CD4-positive, alpha-beta T cell (primary cell): Measurements from ENCODE around the gene CD34. TPM values are rescaled to one million over a fixed set of nuclear protein-coding genes. Genes with fewer than 3 reads are reported as not detected.

Experiments used
- ATAC-seq: fragments of 200-7000 bp; cut with Tn5 transposase; one replicate; pipeline ENCODE4 v1.10.0; 2022; ENCODE audit warnings: mild to moderate bottlenecking; ENCODE audit not compliant: poor library complexity
- CTCF ChIA-PET: fragments of 350-600 bp; sonication (Branson Sonifier 250); formaldehyde crosslinking; loops from one replicate; lab custom pipeline; 2021; ENCODE audit warnings: antibody characterized with exemption, inconsistent platforms; lab: Charles Lee
- POLR2A ChIA-PET: fragments of 350-600 bp; sonication (Branson Sonifier 250); formaldehyde crosslinking; loops from one replicate; lab custom pipeline; 2021; ENCODE audit warnings: antibody characterized with exemption, inconsistent platforms; lab: Charles Lee
- DNase-seq, 14 experiments: peaks; one replicate each; pipeline ENCODE4 v3.0.0-alpha.2; 2013 to 2020; ENCODE audit warnings: mixed read lengths in 2 of 14
- H3K27ac ChIP-seq, 2 donors: one replicate each; pipeline versions ENCODE4 v1.5.1 to v1.7.0; 2013; ENCODE audit warnings: low read length in 2 of 2, low read depth in 1 of 2, mild to moderate bottlenecking in 1 of 2
- H3K27me3 ChIP-seq, 2 experiments: 1 replicate in 1 of 2; 2 replicates in 1 of 2; pipeline versions ENCODE4 v1.6.1 to v1.7.0; 2013; ENCODE audit warnings: low read length in 2 of 2, control low read depth in 1 of 2, mild to moderate bottlenecking in 1 of 2, moderate library complexity in 1 of 2; ENCODE audit not compliant: insufficient read depth in 2 of 2, control insufficient read depth in 1 of 2
- H3K36me3 ChIP-seq: one replicate; pipeline ENCODE4 v1.6.1; 2013; ENCODE audit warnings: low read length, control low read depth; ENCODE audit not compliant: insufficient read depth
- H3K4me1 ChIP-seq: one replicate; pipeline ENCODE4 v1.6.1; 2013; ENCODE audit warnings: low read length, control low read depth; ENCODE audit not compliant: insufficient read depth
- H3K4me3 ChIP-seq: one replicate; pipeline ENCODE4 v1.5.1; 2013; ENCODE audit warnings: mild to moderate bottlenecking, low read length, moderate library complexity
- H3K9me3 ChIP-seq, 2 experiments: 1 replicate in 1 of 2; 2 replicates in 1 of 2; pipeline versions ENCODE4 v1.6.1 to v1.7.0; 2013; ENCODE audit warnings: low read length in 2 of 2, mild to moderate bottlenecking in 2 of 2, control low read depth in 1 of 2, moderate library complexity in 1 of 2; ENCODE audit not compliant: control insufficient read depth in 1 of 2, insufficient read depth in 1 of 2
- H3K27ac Mint-ChIP-seq: one replicate; pipeline ENCODE4 v1.8.0; 2020; ENCODE audit warnings: mixed read lengths
- H3K27me3 Mint-ChIP-seq: one replicate; pipeline ENCODE4 v1.8.0; 2021; ENCODE audit warnings: mixed read lengths
- H3K36me3 Mint-ChIP-seq: one replicate; pipeline ENCODE4 v1.8.0; 2021; ENCODE audit warnings: low read depth, mixed read lengths
- H3K4me1 Mint-ChIP-seq: one replicate; pipeline ENCODE4 v1.8.0; 2021; ENCODE audit warnings: low read depth, mixed read lengths
- H3K4me3 Mint-ChIP-seq: one replicate; pipeline ENCODE4 v1.8.0; 2020; ENCODE audit warnings: mild to moderate bottlenecking, mixed read lengths
- H3K9me3 Mint-ChIP-seq: one replicate; pipeline ENCODE4 v1.8.0; 2020; ENCODE audit warnings: mixed read lengths
- intact Hi-C, 2 experiments: fragments of 100-400 bp; cut with DNase I in 1 of 2; cut with micrococcal nuclease in 1 of 2; formaldehyde crosslinking; loops; one replicate each; pipeline versions ENCODE4 v1.15.1 to v1.9.0; 2023 to 2025; cut with DNase I, micrococcal nuclease
- total RNA-seq, 174 experiments: library from RNA in 2 of 174; stranded (reverse) in 2 of 174; gene quantifications; one replicate each; pipeline ENCODE4 v1.2.3 and lab custom pipeline; 2021 to 2026
- TF ChIP-seq, protein P1 (sequence below): fragments of 200-600 bp; IDR thresholded peaks from one replicate; pipeline ENCODE4 v1.8.0; 2022; ENCODE audit warnings: antibody characterized with exemption, mild to moderate bottlenecking

Gene CD34
- total RNA-seq, 2 experiments from 2014 or later = not detected

GRCh38 chr1:207898836-207899235, 12.1 kb downstream of the CD34 start:
- CTCF ChIA-PET = interaction anchor here (1.4 kb wide), 1 partner anchor 99 kb away, joined by 3 read pairs; no protein-coding TSS in a partner anchor
- Mint-ChIP-seq H3K27me3 (no peaks in the 10 kb centered on the region), H3K36me3 (no peaks in the 10 kb centered on the region), H3K9me3 (no peaks in the 10 kb centered on the region), H3K4me1 (no peaks in the 10 kb centered on the region), H3K27ac (no peak overlapping the region), H3K4me3 (no peak overlapping the region)
- Histone ChIP-seq H3K4me1 (no peaks in the 10 kb centered on the region), H3K4me3 (no peak overlapping the region), H3K36me3 (no peaks in the 10 kb centered on the region), H3K9me3 (no peaks in the 10 kb centered on the region), H3K27ac (no peak overlapping the region), H3K27me3 (no peaks in the 10 kb centered on the region)
- ATAC-seq (no peak), DNase-seq (no peak)
- TF ChIP-seq, protein P1, sequence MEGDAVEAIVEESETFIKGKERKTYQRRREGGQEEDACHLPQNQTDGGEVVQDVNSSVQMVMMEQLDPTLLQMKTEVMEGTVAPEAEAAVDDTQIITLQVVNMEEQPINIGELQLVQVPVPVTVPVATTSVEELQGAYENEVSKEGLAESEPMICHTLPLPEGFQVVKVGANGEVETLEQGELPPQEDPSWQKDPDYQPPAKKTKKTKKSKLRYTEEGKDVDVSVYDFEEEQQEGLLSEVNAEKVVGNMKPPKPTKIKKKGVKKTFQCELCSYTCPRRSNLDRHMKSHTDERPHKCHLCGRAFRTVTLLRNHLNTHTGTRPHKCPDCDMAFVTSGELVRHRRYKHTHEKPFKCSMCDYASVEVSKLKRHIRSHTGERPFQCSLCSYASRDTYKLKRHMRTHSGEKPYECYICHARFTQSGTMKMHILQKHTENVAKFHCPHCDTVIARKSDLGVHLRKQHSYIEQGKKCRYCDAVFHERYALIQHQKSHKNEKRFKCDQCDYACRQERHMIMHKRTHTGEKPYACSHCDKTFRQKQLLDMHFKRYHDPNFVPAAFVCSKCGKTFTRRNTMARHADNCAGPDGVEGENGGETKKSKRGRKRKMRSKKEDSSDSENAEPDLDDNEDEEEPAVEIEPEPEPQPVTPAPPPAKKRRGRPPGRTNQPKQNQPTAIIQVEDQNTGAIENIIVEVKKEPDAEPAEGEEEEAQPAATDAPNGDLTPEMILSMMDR = no peak
- POLR2A ChIA-PET = no interaction called here
- intact Hi-C loops = no loop called here

GRCh38 chr1:207898260-207898659, 12.7 kb downstream of the CD34 start:
- DNase-seq (no peak), ATAC-seq (no peak)
- Histone ChIP-seq H3K4me3 (no peak overlapping the region), H3K27me3 (no peaks in the 10 kb centered on the region), H3K4me1 (no peaks in the 10 kb centered on the region), H3K36me3 (no peaks in the 10 kb centered on the region), H3K27ac (no peak overlapping the region), H3K9me3 (no peaks in the 10 kb centered on the region)
- TF ChIP-seq, protein P1 = no peak
- no peaks in the 10 kb centered on the region for H3K36me3 Mint-ChIP-seq
- ChIA-PET CTCF (interaction anchor here (1.2 to 1.4 kb wide), 2 partner anchors 65 to 100 kb away, joined by 3 to 4 read pairs; no protein-coding TSS in a partner anchor), POLR2A (interaction anchor here (1.4 kb wide), 1 partner anchor 24 kb away, joined by 4 read pairs; no protein-coding TSS in a partner anchor)
- H3K4me1 Mint-ChIP-seq = no peaks in the 10 kb centered on the region
- intact Hi-C loops = no loop called here
- no peak overlapping the region for H3K27ac Mint-ChIP-seq
- H3K9me3 Mint-ChIP-seq = no peaks in the 10 kb centered on the region
- no peak overlapping the region for H3K4me3 Mint-ChIP-seq
- no peaks in the 10 kb centered on the region for H3K27me3 Mint-ChIP-seq

GRCh38 chr1:207897188-207897587, 13.7 kb downstream of the CD34 start:
- Mint-ChIP-seq H3K4me3 (no peak overlapping the region), H3K27me3 (no peaks in the 10 kb centered on the region), H3K36me3 (no peaks in the 10 kb centered on the region), H3K27ac (no peak overlapping the region), H3K9me3 (no peaks in the 10 kb centered on the region), H3K4me1 (no peaks in the 10 kb centered on the region)
- TF ChIP-seq, protein P1 = no peak
- Histone ChIP-seq H3K27me3 (no peaks in the 10 kb centered on the region), H3K4me3 (no peak overlapping the region), H3K27ac (no peak overlapping the region), H3K4me1 (no peaks in the 10 kb centered on the region), H3K36me3 (no peaks in the 10 kb centered on the region), H3K9me3 (no peaks in the 10 kb centered on the region)
- intact Hi-C loops = no loop called here
- ChIA-PET CTCF (interaction anchor here (1.0 to 1.4 kb wide), 3 partner anchors 13 to 184 kb away, joined by 3 to 4 read pairs (median 4); no protein-coding TSS in a partner anchor), POLR2A (interaction anchor here (1.4 kb wide), 1 partner anchor 23 kb away, joined by 4 read pairs; no protein-coding TSS in a partner anchor)
- ATAC-seq (no peak), DNase-seq (no peak)
